GM23338 (cell line): ENCODE data around the gene SULT2B1.

Source experiments
- CREB1 ChIP-seq: fragments of 250-450 bp; sonication (Bioruptor Pico); IDR thresholded peaks from 2 replicates; pipeline ENCODE4 v1.5.0; 2020; ENCODE audit warnings: low read depth, mild to moderate bottlenecking, moderate library complexity
- CTCF ChIP-seq, 2 experiments: fragments of 200-600 bp in 1 of 2; sonication (generic) in 1 of 2; conservative IDR thresholded peaks; 2 replicates each; pipeline versions ENCODE4 v1.5.1 to v1.6.1; 2016 to 2017; ENCODE audit warnings: antibody characterized with exemption in 2 of 2, low read depth in 2 of 2, mild to moderate bottlenecking in 2 of 2, moderate library complexity in 1 of 2
- EZH2 ChIP-seq: fragments of 200-600 bp; sonication (generic); IDR thresholded peaks from one replicate; pipeline ENCODE4 v1.8.0; 2017; ENCODE audit warnings: antibody characterized with exemption, mild to moderate bottlenecking, low read depth; ENCODE audit not compliant: unreplicated experiment
- EZH2phosphoT487 ChIP-seq: fragments of 200-600 bp; sonication (generic); IDR thresholded peaks from one replicate; pipeline ENCODE4 v1.8.1; 2018; ENCODE audit warnings: antibody characterized with exemption; ENCODE audit not compliant: unreplicated experiment

DNA sequence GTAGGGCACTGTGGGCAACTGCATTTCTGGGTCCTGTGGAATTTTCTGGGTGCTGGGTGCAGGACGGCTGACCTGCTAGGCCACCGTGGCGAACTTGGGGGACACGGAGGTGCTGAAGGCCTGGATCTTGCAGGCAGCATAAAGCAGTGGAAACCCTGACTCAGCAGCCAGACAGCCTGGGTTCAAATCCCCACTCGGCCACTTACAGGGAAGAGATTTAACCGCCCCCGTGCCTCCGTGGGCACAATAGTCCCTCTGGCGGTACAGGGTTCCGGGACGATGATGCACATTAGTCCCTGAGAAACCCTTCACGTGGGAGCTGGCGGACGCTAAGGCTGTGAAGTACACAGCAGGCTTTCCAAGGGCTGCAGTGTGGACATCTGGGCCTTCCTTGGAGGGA, 59.9 kb downstream of the SULT2B1 start:
- TF ChIP-seq CTCF (conservative IDR thresholded peaks at IDR 0.05; ENCODE audit: low read depth in 2 of 2): no peak
- TF ChIP-seq EZH2phosphoT487: no peak
- TF ChIP-seq EZH2: no peak
- TF ChIP-seq CREB1 (CRISPR knock-in tag): no peak
